ENCODE measurements around the gene ORMDL3.
"Not testable (repeated sequence)": the region's sequence is repeated elsewhere in the genome, so short reads cannot be mapped to it uniquely, and the experiment has no call there.

ORMDL3 gene

DNA sequence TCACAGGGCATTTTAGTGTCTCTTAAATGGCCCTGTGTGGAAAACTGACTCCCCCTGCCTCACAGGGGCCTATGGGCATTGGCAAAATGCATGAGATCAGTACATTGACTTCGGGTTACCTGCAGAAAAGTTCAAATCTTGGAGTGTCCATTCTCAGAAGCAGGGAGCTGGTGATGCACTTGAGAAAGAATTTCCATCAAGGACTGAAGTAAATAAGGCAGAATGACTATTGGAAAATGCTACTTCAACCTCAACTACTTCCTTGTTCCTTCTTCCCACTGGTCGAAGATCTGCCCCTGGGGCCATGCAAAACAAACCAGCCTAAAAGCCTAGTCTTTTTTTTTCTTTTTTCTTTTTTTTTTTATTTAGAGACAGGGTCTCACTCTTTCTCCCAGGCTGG, 21.6 kb upstream of the ORMDL3 start:
- TF ChIP-seq, protein P1, sequence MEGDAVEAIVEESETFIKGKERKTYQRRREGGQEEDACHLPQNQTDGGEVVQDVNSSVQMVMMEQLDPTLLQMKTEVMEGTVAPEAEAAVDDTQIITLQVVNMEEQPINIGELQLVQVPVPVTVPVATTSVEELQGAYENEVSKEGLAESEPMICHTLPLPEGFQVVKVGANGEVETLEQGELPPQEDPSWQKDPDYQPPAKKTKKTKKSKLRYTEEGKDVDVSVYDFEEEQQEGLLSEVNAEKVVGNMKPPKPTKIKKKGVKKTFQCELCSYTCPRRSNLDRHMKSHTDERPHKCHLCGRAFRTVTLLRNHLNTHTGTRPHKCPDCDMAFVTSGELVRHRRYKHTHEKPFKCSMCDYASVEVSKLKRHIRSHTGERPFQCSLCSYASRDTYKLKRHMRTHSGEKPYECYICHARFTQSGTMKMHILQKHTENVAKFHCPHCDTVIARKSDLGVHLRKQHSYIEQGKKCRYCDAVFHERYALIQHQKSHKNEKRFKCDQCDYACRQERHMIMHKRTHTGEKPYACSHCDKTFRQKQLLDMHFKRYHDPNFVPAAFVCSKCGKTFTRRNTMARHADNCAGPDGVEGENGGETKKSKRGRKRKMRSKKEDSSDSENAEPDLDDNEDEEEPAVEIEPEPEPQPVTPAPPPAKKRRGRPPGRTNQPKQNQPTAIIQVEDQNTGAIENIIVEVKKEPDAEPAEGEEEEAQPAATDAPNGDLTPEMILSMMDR (conservative IDR thresholded peaks at IDR 0.05) = no peak
- TF ChIP-seq ZFX (IDR thresholded peaks at IDR 0.05) = no peak
- no peak overlapping the region for H3K27ac ChIP-seq

GRCh38 chr17:39948489-39948828, 21.1 kb upstream of the ORMDL3 start:
- H3K27ac ChIP-seq = not testable (repeated sequence)

DNA sequence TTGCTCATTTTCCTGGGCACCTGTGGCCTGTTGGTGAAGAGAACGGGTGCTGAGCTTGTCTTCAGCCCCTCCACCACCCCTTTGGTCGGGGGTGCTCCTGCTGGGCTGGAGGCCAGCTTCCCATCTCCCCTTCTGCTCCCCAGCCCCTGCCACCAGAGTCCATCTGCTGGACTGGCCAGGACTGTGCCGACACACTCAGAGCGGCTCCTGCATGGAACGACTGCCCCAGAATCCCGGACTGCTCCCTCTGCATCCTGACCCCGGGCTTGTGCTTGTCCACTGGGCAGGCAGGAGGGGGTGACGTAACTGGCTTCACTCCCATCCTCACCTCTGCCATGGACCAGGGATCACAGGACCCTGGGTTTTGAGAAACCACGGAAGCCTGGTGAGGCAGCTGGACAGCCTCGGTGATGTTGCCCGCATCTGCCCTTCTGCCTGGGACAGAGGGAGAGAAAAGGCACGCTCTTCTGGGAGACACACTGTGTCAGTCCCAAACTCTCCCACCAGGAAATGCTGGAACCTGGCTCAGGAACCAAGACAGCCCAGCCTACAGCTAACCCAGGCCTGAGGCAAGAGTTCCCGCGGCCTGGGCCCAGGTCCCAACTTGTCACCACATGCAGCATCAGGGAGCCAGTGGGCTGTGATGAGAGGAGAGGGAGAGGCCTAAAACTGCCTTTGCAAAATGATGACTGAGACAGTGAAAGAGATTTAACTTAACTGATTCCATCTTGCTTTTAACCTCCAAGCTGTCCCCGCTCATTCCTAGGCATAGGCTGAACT, 19.3 kb upstream of the ORMDL3 start:
- no peak for TF ChIP-seq ZFX (IDR thresholded peaks at IDR 0.05)
- TF ChIP-seq, protein P1 (conservative IDR thresholded peaks at IDR 0.05) = no peak
- no peak overlapping the region for H3K27ac ChIP-seq

DNA sequence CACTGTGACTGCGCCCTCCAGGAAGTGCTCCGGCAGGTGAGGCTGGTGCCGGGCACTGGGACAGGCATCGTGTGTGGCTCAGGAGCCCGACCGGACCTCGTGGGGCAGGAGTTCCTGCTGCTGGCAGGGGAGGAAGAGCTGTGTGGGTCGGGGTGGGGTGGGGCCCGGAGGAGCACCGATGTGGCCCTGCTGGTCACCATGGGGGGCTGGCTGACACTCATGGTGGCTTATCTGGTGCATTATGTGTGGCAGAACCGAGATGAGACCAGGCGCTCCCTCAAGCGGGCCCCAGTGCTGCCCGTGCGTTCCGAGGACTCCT, 17.0 kb upstream of the ORMDL3 start:
- TF ChIP-seq, protein P1 (conservative IDR thresholded peaks at IDR 0.05) = no peak
- TF ChIP-seq ZFX (IDR thresholded peaks at IDR 0.05) = no peak
- no peak overlapping the region for H3K27ac ChIP-seq

- H3K27ac ChIP-seq = no peak overlapping the region
- TF ChIP-seq, protein P1 (conservative IDR thresholded peaks at IDR 0.05) = no peak
- no peak for TF ChIP-seq ZFX (IDR thresholded peaks at IDR 0.05)
Observed at GRCh38 chr17:39943702-39944392, 16.4 kb upstream of the ORMDL3 start.

GRCh38 chr17:39939588-39940419, 12.4 kb upstream of the ORMDL3 start:
- TF ChIP-seq ZFX (IDR thresholded peaks at IDR 0.05) = no peak
- TF ChIP-seq, protein P1 (conservative IDR thresholded peaks at IDR 0.05) = no peak
- H3K27ac ChIP-seq = no peak overlapping the region

DNA sequence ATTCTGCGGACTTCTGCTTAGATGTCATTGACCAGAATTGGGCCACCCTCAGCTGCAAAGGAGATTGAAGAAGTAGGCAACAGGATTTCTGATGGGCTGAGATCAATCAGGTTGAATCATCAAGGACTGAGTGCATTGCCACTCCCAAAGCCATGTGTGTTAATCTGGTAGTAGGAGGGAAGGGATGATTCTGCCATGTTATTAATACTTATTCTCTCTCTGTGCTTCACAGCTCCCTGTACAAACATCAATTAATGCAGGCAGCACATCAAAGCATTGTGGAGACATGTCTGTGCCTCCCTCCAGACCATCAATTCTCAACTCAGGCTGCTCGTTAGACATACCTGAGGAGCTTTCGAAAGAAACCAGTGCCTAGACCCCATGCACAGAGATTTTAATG, 11.7 kb upstream of the ORMDL3 start:
- no peak overlapping the region for H3K27ac ChIP-seq
- no peak for TF ChIP-seq ZFX (IDR thresholded peaks at IDR 0.05)
- TF ChIP-seq, protein P1 (conservative IDR thresholded peaks at IDR 0.05) = no peak

Measured in C4-2B (cell line).